ENCODE results near the gene GTF2IRD1.

DNA sequence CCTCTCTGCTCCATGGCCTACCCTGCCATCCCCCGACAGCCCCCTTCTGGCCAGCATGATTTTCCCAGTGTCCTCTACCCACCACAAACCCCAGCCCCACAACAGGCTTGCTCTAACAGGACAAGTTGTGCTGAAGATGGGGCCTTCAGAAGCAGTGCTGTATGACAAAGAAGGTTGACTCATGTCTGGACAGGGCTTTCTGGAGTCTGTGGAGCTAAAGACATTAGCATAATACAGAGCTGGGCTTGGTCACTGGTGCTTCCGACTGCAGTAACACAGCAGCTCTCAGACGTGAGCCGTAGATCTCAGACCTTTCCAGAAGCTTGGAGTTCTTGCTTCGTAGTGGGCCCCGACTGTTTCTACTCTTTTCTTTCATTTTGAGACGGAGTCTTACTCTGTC is 100.5 kb downstream of the GTF2IRD1 start:
- TF ChIP-seq TAF1 (IDR thresholded peaks at IDR 0.05; ENCODE audit: borderline replicate concordance, insufficient read depth, low read length) = no peak
- TF ChIP-seq FOXP2 (optimal IDR thresholded peaks at IDR 0.05; ENCODE audit: borderline replicate concordance, extremely low read depth, extremely low read length, insufficient read depth) = no peak
- TF ChIP-seq POLR2AphosphoS5 (IDR thresholded peaks at IDR 0.05; ENCODE audit: low read depth, low read length) = no peak

Data from PFSK-1 (cell line).